Measurements from ENCODE around the gene TCEAL3.

GRCh38 chrX:103637604-103638338 is 30.0 kb downstream of the TCEAL3 start:
- TF ChIP-seq CTCF (IDR thresholded peaks at IDR 0.05; ENCODE audit: poor library complexity, severe bottlenecking) = no peak
- TF ChIP-seq MXI1 (conservative IDR thresholded peaks at IDR 0.05; ENCODE audit: poor library complexity, severe bottlenecking) = no peak
- TF ChIP-seq, protein P1, sequence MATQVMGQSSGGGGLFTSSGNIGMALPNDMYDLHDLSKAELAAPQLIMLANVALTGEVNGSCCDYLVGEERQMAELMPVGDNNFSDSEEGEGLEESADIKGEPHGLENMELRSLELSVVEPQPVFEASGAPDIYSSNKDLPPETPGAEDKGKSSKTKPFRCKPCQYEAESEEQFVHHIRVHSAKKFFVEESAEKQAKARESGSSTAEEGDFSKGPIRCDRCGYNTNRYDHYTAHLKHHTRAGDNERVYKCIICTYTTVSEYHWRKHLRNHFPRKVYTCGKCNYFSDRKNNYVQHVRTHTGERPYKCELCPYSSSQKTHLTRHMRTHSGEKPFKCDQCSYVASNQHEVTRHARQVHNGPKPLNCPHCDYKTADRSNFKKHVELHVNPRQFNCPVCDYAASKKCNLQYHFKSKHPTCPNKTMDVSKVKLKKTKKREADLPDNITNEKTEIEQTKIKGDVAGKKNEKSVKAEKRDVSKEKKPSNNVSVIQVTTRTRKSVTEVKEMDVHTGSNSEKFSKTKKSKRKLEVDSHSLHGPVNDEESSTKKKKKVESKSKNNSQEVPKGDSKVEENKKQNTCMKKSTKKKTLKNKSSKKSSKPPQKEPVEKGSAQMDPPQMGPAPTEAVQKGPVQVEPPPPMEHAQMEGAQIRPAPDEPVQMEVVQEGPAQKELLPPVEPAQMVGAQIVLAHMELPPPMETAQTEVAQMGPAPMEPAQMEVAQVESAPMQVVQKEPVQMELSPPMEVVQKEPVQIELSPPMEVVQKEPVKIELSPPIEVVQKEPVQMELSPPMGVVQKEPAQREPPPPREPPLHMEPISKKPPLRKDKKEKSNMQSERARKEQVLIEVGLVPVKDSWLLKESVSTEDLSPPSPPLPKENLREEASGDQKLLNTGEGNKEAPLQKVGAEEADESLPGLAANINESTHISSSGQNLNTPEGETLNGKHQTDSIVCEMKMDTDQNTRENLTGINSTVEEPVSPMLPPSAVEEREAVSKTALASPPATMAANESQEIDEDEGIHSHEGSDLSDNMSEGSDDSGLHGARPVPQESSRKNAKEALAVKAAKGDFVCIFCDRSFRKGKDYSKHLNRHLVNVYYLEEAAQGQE (IDR thresholded peaks at IDR 0.05; ENCODE audit: borderline replicate concordance) = no peak
- no peak for TF ChIP-seq EZH2 (IDR thresholded peaks at IDR 0.05; ENCODE audit: borderline replicate concordance, insufficient read depth, low read length, poor library complexity, severe bottlenecking)
- TF ChIP-seq RAD21 (conservative IDR thresholded peaks at IDR 0.05) = no peak
- no peak for TF ChIP-seq TAF1 (IDR thresholded peaks at IDR 0.05; ENCODE audit: low read depth)
- TF ChIP-seq POLR2AphosphoS5 (IDR thresholded peaks at IDR 0.05) = no peak
- no peak for TF ChIP-seq SMC3 (conservative IDR thresholded peaks at IDR 0.05; ENCODE audit: poor library complexity)
- TF ChIP-seq EP300 (conservative IDR thresholded peaks at IDR 0.05; ENCODE audit: poor library complexity, severe bottlenecking) = no peak
